ENCODE results near the gene OTOP1.

GRCh38 chr4:4203688-4204400, 22.9 kb downstream of the OTOP1 start:
- no peak for TF ChIP-seq GATA2 (IDR thresholded peaks at IDR 0.05; ENCODE audit: low read depth, low read length)
- no peak for TF ChIP-seq GATA3 (IDR thresholded peaks at IDR 0.05; ENCODE audit: low read depth, low read length)

Measured in SH-SY5Y (cell line).